GM19193 (cell line): ENCODE results near the gene DCDC1.

Source experiments
- POLR2A ChIP-seq: IDR thresholded peaks from 4 replicates; pipeline ENCODE4 v1.6.1; 2011; ENCODE audit not compliant: insufficient read depth, insufficient read length; ENCODE audit errors: extremely low read depth

DCDC1 gene

GRCh38 chr11:31267720-31268119 lies 101.8 kb downstream of the DCDC1 start:
- no peak for TF ChIP-seq POLR2A

- no peak for TF ChIP-seq POLR2A
These were observed 104.7 kb downstream of the DCDC1 start for GRCh38 chr11:31264834-31265233.

GRCh38 chr11:31262761-31263160 lies 106.8 kb downstream of the DCDC1 start:
- no peak for TF ChIP-seq POLR2A

- no peak for TF ChIP-seq POLR2A
These were observed 109.7 kb downstream of the DCDC1 start for GRCh38 chr11:31259797-31260196.

- TF ChIP-seq POLR2A, result no peak
These were observed 115.1 kb downstream of the DCDC1 start for GRCh38 chr11:31254415-31254814.

GRCh38 chr11:31248768-31249167 lies 120.8 kb downstream of the DCDC1 start:
- no peak for TF ChIP-seq POLR2A

GRCh38 chr11:31247321-31247720 lies 122.2 kb downstream of the DCDC1 start:
- TF ChIP-seq POLR2A, result no peak

- TF ChIP-seq POLR2A, result no peak
These were observed 122.9 kb downstream of the DCDC1 start for GRCh38 chr11:31246451-31247165.

- TF ChIP-seq POLR2A, result no peak
These were observed 125.8 kb downstream of the DCDC1 start for GRCh38 chr11:31243706-31244105.

GRCh38 chr11:31240340-31240904 lies 129.1 kb downstream of the DCDC1 start:
- no peak for TF ChIP-seq POLR2A

- TF ChIP-seq POLR2A, result no peak
These were observed 131.4 kb downstream of the DCDC1 start for GRCh38 chr11:31237819-31238760.

GRCh38 chr11:31236143-31236542 lies 133.4 kb downstream of the DCDC1 start:
- no peak for TF ChIP-seq POLR2A

- no peak for TF ChIP-seq POLR2A
These were observed 136.1 kb downstream of the DCDC1 start for GRCh38 chr11:31233425-31233824.

- no peak for TF ChIP-seq POLR2A
These were observed 137.9 kb downstream of the DCDC1 start for GRCh38 chr11:31231601-31232000.

GRCh38 chr11:31218847-31219246 lies 150.7 kb downstream of the DCDC1 start:
- TF ChIP-seq POLR2A, result no peak
